Parathyroid adenoma (tissue), 2 donors: ENCODE data around the gene KRT12.

Experiments used
- H2AFZ ChIP-seq: fragments of 300-600 bp; sonication (generic); one replicate; pipeline ENCODE4 v1.7.0; 2017; ENCODE audit warnings: antibody characterized with exemption, mild to moderate bottlenecking
- H3K27ac ChIP-seq: fragments of 300-600 bp; sonication (generic); one replicate; pipeline ENCODE4 v1.7.0; 2017
- H3K27me3 ChIP-seq: fragments of 300-600 bp; sonication (generic); one replicate; pipeline ENCODE4 v1.7.0; 2017; ENCODE audit warnings: low read length; ENCODE audit not compliant: control insufficient read depth, insufficient read depth
- H3K36me3 ChIP-seq: fragments of 300-600 bp; sonication (generic); one replicate; pipeline ENCODE4 v1.7.0; 2017; ENCODE audit warnings: low read length; ENCODE audit not compliant: control insufficient read depth, insufficient read depth
- H3K4me1 ChIP-seq: fragments of 300-600 bp; sonication (generic); one replicate; pipeline ENCODE4 v1.7.0; 2017; ENCODE audit warnings: control low read depth
- H3K4me2 ChIP-seq: fragments of 300-600 bp; sonication (generic); one replicate; pipeline ENCODE4 v1.7.0; 2017; ENCODE audit warnings: low read length
- H3K4me3 ChIP-seq: fragments of 300-600 bp; sonication (generic); one replicate; pipeline ENCODE4 v1.7.0; 2017; ENCODE audit warnings: low read depth, low read length
- H3K79me2 ChIP-seq: fragments of 300-600 bp; sonication (generic); one replicate; pipeline ENCODE4 v1.7.0; 2017; ENCODE audit warnings: control low read depth
- H3K9ac ChIP-seq: fragments of 300-600 bp; sonication (generic); one replicate; pipeline ENCODE4 v1.7.0; 2017; ENCODE audit warnings: mild to moderate bottlenecking
- H3K9me3 ChIP-seq: fragments of 300-600 bp; sonication (generic); one replicate; pipeline ENCODE4 v1.7.0; 2017; ENCODE audit warnings: low read length; ENCODE audit not compliant: control insufficient read depth
- CTCF ChIP-seq: fragments of 300-600 bp; sonication (generic); IDR thresholded peaks from one replicate; pipeline ENCODE4 v1.7.0; 2017; ENCODE audit warnings: antibody characterized with exemption, mild to moderate bottlenecking
- donor health status: primary hyperparathyroidism.

KRT12 gene

GRCh38 chr17:40813804-40814203, 53.2 kb downstream of the KRT12 start:
- TF ChIP-seq CTCF: no peak
- Histone ChIP-seq H3K4me2 (no peak overlapping the region), H3K4me3 (no peak overlapping the region), H3K27ac (no peak overlapping the region), H3K79me2 (no peaks in the 10 kb centered on the region), H3K9ac (no peak overlapping the region), H2AFZ (no peak overlapping the region), H3K9me3 (no peaks in the 10 kb centered on the region), H3K4me1 (no peaks in the 10 kb centered on the region), H3K36me3 (no peaks in the 10 kb centered on the region), H3K27me3 (no peaks in the 10 kb centered on the region)

- Histone ChIP-seq H3K9ac (no peak overlapping the region), H3K36me3 (no peaks in the 10 kb centered on the region), H3K27ac (no peak overlapping the region), H3K4me1 (no peaks in the 10 kb centered on the region), H3K27me3 (no peaks in the 10 kb centered on the region), H2AFZ (no peak overlapping the region), H3K9me3 (no peaks in the 10 kb centered on the region), H3K4me3 (no peak overlapping the region), H3K4me2 (no peak overlapping the region), H3K79me2 (no peaks in the 10 kb centered on the region)
- TF ChIP-seq CTCF: no peak
Observed at GRCh38 chr17:40812639-40813038, 54.4 kb downstream of the KRT12 start.
